NCI-H82 (cell line): ENCODE measurements around the gene ELL3.
"Not testable (repeated sequence)": the region's sequence is repeated elsewhere in the genome, so short reads cannot be mapped to it uniquely, and the experiment has no call there.

ENCODE experiments used
- DNase-seq: peaks from one replicate; lab custom pipeline; 2025; lab: John Stamatoyannopoulos, UW

Gene ELL3

DNA sequence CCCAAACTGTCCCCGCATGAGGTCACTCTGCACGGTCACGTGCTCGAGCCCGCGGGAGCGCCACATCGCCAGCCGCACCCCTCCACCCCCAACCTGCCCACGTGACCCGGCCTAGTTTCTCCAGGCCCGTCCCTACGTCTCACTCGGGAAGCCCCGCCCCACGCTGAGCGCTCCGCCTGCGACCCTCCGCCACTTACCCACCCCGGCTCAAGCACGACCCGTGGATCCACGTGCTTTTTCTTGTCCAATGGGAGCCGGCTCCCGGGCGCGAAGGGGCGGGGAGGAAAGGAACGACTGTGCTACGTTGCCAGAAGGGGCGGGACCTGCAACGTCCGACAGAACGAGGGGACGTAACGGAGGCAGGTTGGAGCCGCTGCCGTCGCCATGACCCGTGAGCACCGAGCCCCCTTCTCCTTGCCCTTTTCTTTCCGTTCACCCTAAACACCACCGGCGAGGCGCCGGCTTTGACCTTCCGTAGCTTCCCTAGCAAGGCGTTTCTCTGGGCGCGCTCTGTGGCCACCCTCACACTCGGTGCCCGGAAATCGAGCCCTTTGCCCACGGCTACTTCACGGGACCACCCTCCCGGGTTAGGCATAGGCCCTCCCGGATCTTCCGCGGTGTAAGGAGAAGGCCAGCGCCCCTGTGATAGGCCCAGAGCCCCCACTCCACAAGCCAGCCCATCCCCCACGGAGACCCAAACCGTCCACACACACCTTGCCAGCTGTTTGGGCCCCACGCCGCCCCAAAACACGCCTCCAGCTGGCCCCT is 15.4 kb upstream of the ELL3 start, which contains the start of gene SERF2:
TSS of gene SERF2 (plus strand) at position 328 of the 768 bp plus-strand sequence. CDS start at position 385, 57 bp downstream.
- DNase-seq = peak; percentile 100

DNA sequence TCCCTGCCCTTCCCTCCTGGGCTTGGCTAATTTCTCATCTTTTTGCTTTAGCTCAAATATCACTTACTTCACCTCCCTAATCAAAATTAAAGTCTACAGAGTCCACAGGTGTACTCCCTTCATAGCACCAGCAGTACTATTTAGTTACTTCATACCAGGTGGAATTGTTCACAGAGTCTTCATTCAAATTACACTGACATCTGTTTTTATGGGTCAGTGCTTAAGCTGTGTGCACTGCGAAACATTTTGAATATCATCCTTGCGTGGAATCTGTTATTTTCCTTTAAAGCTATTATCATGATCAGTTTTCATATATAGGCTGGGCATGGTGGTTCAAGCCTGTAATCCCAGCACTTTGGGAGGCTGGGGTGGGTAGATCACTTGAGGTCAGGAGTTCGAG is 12.6 kb upstream of the ELL3 start:
- no peak for DNase-seq

DNA sequence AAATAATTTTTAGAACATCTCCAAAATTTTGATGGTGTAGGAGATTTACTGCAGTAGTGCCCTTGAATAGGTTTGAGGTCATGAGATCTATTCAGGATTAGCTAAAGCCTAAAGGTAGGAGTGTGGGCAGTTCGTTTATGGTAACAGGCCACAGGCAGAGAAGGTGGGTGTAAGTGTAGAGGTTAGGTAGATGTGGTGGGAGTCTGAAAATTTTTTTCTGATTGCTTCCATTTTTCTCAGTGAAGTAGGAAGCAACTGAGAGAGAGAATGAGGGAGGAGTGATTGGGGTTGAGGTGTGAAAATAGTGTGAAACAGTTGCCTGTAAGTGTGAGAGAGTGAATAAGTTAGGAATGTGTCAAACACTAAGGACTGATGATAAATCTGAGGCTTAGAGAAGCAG is 2.2 kb upstream of the ELL3 start:
- DNase-seq = no peak

DNA sequence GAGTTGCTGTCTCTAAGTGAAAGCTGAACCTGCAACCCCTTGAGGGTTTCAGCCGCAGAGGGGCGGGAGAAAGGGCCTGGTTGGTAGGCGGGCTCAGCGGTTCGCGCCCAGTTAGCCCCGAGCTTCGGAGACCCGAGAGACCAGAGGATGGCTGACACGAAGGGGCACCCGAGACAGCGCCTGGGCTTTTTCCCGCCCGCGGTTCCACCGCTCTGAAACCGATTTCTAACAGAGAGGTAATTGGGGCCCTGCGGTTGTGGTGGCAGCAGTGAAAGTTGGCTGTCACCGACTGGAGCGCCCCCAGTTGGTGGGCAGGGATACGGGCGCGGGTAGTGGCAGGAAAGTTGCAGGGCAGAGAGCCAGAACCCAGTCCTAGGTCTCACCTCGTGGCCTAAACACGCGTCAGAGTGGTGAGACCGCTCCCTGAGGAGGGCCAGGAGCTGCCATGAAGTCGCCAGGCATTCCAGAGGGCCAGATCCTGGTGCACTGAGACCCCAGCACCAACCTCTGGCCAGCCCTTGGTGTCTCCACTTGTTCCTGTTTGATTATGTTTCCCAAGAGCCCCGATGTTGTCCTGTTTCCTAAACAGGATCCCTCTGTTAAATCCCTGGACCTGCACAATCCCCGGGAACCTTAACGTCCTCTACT is 625 bp upstream of the ELL3 start:
- DNase-seq = peak; percentile 92

DNA sequence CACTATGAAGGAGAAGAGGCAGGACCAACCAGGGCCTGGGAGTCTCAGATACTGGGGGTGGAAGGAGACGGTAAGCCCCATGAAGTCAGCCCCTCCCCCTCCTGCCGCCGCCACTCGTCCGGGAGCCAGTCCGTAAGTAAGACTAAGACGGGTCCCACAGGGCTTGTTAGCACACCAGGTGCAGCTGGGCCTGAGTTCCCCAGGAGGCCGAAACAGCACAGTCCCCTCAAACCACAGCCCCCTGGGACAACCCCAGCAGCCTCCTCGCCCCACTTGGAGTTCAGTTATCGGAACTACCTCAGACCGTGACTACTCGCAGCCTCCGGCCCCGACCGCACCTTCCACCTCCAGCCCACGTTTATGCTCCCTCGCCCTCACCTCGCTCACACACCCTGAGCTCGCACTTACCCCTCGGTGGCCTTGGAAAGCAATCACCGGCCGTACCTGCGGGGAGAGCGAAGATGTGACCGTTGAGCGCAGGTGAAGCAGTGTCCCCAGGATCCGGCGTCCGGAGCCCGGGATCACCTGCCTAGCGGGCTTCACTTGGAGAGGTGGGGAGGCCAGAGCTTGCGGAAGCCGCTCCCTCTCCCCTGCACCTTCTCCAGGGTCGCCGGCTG is 557 bp downstream of the ELL3 start:
- peak; percentile 83 for DNase-seq

DNA sequence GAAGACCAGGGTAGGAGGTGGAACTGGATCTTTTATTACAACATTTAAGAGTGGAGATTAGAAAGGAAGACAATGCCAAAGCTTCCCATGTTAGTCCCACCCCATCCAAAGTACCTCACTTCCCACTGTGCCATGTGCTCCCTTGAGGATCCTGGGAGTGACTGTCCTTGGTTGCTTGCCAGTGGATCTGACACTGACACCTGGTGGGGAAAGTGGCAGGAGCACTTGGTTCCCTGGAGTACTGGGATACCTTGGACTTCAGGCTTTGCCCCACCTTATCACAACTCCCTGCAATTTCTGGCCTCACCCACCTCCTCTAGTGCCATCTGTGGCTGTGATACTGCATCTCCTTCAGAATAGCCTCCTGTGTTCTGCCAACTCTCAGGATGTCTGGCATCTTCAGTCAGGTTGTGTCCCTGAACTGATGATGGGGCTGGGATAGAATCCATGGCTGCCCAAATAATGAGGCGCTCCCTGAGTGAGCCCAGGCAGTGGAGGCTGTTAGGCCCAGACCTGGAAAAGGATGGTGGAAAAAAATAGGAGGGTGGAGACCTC is 1.3 kb downstream of the ELL3 start:
- DNase-seq = peak; percentile 89

DNA sequence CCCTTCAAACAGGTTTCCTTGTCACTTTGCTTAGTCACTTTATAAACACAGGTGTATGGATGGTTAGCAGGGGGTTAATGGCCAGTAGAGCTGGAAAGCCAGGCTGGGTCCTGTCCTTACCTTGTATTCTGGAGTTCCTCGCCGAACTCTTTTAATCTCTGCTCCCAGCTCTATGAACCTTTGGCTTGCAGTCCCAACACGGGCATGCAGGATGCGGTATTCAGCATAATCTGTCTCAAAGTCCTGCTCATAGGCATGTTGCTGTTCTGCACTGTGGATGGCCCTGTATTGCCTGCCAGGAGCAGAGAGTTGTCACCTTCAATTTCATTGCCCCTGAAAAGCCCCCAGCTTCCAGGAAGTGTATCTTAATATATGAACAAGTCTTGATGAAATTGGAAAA is 2.7 kb downstream of the ELL3 start:
- no peak for DNase-seq

DNA sequence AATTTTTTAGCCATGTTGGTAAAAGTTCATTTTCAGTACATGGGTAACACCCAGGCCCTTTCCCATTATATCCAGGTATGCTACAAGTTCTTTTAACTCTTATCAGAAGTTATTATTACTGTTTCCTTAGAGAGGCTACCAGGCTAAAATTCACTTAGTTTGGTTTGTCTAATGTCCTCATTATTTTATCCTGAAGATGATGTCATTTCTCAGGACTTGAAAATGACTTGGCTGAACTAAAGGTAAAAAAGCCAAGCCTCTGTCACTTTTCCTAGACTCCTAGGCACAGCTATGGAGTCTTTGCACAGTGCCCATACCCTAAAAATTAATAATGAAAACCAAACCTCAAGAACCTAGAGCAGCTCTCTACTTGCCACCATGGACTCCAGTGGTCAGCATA is 4.1 kb downstream of the ELL3 start:
- DNase-seq = no peak

DNA sequence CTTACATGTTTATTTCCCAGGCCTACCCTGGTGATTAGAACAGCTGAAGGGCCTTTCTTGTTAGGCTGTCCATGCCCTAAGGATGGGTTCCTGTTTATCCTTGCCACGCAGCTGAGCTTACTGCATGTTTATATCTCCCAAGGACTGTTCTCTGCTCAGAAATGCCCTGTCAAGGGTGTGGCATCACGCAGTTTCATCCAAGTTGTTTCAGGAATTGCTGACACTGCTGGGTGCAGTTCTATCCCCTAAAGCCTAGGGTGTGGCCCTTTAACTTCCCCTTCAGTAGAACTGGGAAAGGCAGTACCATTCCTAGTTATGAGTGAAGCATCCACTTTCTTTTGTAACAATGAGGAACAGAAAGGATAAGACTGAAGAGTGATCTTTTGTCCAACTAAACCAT is 5.0 kb downstream of the ELL3 start:
- DNase-seq = no peak

DNA sequence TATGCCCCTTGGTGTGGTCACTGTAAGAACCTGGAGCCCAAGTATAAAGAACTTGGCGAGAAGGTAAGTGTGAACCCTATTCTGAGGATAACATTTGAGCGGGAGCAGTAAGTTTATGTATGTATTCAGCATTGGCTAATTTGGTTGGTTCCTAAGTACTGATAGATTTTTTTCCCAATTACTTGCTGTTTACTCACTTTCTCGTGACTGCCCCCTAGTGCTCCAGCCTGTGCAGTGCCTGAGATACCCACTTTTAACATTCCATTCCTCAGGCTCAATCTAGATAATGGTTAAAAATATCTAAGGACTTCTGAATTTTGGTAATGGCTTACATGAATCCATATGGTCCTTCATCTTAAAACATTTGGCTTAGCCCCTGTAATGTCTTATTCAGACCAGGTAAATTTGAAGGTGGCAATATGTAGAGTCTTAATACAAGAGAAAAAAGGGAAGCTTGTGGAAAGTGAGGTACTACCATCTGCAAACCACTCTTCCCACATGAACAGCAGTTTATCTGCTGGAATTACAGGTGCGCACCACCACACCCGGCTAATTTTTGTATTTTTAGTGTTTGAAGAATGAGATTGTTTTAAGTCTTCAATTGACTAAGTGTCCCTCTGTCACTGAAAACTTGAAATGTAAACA is 7.1 kb downstream of the ELL3 start:
- peak; percentile 59 for DNase-seq

DNA sequence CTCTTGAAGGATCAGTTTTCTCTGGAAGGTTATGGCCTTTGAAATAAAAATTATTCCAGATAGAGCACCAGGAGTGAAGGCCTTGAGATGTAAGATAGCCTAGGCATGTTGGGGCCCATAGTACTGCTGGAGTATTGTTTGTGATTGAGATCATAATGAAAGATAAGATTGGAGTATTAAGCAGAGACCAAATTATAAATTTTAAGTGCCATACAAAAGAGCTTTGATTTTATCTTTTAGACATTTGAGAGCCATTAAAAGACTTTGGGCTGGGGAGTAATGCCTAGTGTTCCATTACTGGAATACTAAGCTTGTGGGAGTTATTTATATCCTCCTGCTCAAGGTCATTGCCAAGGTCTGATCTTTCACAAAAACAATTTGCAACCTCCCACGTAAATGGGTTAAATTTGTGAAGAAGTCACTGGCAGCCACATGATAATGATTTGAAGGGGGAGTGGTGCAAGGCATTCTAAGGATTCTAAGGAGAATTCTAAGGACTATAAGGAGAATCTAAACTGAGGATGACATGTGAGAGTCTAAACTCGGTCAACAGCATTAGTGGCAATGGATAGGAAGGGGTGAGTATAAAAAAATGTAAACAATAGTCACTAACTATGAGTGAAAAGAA is 12.8 kb downstream of the ELL3 start:
- no peak for DNase-seq

DNA sequence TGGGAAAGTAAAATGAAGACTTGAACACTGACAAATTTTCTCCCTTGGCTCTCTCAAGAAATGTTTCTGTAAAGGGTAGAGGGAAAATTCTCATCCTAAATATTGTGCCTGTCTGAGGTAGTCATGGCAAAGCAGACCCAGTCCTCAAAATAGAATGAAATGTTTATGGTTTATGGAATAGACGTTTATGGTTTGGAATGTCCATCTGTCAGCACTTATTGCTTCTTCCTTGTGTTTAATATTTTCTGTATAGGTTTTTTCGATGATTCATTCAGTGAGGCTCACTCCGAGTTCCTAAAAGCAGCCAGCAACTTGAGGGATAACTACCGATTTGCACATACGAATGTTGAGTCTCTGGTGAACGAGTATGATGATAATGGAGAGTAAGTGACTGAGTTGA is 13.9 kb downstream of the ELL3 start:
- no peak for DNase-seq

DNA sequence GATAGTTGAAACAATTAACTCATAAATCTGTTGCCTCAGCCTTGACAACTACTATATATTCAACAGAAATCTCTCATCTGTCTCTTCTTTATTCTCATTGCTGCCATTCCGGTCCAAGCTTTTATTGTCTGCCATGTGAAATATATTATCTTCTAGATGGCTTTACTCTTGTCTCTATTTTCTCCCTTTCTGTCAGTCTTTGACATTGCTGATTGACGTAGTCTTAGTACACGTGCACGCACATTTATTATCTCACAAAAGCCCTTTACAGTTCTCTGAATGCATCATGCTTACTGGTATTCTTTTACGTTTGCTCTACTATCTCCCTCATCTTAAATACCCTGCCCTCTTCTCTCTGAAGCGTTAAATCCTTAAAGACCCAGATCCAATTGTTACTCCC is 24.9 kb downstream of the ELL3 start:
- peak; percentile 38 for DNase-seq

DNA sequence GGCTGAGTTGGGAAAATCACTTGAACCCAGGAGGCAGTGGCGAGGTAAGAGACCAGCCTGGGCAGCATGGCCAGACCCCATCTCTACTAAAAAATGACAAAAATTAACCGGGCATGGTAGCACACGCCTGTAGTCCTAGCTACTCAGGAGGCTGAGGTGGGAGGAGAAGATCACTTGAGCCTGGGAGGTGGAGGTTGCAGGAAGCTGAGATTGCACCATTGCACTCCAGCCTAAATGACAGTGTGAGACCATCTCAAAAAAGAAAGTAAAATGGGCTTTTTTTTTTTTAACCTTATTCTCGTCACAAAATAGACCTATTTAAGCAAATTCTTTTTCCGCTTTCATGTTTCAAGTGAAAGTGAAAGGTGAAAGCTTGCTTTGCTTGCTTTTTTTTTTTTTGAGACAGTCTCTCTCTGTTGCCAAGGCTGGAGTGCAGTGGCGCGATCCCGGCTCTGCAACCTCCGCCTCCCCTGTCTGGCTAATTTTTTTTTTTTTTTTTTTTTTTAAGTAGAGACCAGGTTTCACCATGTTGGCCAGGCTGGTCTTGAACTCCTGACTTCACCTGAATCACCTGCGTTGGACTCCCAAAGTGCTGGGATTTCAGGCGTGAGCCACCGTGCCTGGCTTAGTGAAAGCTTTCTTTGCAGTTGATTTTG is 26.9 kb downstream of the ELL3 start:
- no peak for DNase-seq

DNA sequence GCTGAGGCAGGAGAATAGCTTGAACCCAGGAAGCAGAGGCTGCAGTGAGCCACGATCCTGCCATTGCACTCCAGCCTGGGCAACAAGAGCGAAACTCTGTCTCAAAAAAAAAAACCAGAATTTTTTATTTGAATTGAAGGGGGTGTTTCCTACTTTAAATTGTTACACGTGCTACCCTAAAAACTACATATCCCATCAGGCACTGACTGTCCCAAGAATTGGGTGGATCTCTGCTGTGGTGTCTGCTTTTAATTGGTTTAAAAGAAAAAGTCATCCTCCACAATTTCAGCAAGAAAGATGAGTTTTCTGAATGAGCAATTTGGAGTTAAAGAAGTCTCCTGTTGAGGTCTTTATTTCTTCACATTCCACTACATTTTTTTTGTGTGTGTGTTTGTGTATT is 28.4 kb downstream of the ELL3 start:
- no peak for DNase-seq

DNA sequence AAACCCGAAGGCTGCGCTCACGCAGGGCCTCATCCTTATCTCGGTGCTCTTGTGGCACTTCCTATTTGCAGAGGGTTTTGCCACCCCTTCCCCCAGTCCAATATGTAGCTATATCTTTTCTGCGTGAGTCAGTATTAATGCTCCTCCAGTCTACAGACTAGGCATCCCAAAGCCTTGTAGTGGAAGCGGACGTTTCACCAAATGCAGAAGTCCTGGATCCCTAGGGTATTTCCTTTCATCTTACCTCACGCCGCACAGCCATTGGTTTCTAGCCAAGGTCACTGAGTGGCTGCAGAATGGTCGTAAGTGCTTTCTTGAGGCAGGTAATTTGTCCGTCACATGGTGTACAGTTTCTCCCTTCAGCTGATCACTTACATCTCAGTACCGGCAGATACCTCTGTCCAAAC is 29.9 kb downstream of the ELL3 start:
- DNase-seq = peak; percentile 47

DNA sequence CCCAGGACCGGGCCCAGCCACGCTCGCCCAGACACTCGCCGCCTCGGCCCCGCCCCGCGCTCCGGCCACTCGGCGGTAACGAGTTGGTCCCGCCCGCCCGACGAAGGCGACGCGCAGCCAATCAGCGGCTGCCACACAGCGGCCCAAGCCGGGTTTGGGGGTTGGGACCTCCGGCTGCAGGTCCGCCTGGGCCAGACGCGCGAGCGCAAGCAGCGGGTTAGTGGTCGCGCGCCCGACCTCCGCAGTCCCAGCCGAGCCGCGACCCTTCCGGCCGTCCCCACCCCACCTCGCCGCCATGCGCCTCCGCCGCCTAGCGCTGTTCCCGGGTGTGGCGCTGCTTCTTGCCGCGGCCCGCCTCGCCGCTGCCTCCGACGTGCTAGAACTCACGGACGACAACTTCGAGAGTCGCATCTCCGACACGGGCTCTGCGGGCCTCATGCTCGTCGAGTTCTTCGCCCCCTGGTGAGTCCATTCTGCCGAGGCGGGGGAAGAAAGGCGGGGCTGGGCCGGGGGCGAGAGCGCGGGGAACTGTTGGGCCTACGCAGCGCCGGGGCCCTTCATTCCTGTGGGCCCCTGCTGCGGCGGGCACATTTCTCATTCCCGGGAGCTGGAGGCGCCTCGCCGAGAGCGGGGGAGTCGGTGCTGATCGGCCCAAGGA is 30.4 kb downstream of the ELL3 start, which contains the start of gene PDIA3:
TSS of gene PDIA3 (plus strand) at position 194 of the 658 bp plus-strand sequence. CDS start at position 296, 102 bp downstream.
- DNase-seq = peak; percentile 93

DNA sequence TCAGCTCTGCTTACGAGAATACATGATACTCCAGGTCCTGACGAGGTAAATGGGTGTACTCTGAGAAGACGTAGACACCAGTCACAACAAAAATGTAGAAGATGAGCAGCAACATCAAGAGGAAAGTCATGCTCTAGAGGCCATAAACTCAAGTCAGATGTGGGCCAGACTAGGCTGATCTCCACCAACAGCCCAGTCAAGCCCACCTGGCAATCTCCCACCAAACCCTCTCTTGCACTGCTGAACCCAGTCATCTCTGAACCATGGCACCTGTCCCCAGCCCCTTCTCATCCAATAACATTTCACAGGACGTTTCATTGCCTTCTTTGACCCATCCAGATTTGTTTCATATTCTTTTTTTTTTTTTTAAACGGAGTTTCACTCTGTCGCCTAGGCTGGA is 41.4 kb downstream of the ELL3 start:
- no peak for DNase-seq

DNA sequence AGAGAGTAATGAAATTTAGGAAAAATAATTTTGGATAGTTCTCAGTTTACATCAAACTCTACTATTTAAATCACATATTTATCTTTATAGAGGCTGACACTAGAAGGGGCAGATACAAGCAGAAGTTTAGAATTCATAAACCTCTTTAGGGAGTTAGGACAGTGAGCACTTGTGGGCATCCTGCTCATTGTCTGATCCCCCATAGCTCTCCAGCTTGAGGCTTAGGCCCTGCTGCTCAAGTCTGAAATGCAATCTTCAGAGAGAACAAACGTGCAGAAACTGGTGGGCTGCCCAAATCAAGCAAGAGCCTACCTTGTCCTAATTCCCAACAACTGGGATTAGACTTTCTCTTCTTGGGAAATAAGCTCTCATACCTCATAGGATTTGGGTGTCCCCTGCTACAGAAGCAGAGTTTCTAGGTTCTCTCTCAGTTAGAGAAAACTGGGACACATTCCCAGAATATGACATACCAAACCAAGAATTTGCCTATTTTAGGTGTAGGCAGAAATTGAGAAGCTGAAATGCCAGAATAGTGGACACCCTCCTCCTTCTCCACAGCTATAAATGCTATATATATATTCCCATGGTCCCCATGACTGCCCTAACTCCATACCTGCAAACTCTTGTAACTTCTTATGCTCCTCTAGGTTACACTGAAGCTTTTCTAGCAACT is 48.6 kb downstream of the ELL3 start:
- DNase-seq = peak; percentile 8

DNA sequence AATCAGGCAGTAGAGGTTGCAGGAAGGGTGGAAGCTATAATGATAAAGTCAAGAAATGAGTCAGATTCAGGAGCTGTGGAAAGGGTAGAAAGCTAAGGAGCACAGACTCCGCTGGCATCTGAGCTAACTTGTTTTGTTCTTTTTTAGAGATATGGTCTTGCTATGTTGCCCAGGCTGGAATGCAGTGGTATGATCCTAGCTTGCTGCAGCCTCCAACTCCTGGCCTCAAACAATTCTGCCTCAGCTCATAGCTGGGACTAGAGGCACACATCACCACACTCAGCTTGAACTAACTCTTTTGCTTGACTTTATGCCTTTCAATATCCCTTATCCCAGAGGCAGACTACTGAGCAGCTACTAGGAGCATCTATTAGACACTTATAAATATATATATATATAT is 50.5 kb downstream of the ELL3 start:
- DNase-seq = not testable (repeated sequence)
